ENCODE data around the gene FBLN2. TPM values are rescaled to one million over a fixed set of nuclear protein-coding genes. Genes with fewer than 3 reads are reported as not detected.

Gene FBLN2
- total and polyA plus RNA-seq, 2 of the 4 experiments (the other 2 are of a cell fraction): 11.8 to 60.8 TPM

- H4K20me1 ChIP-seq (ENCODE audit: insufficient read depth, low read length): 0 out of 2 replicates have a peak, but pooled peaks cover 3% of the 10 kb centered on the region
- no peak overlapping the region for H3K14ac ChIP-seq (replicated peaks; ENCODE audit: low read depth, low read length)
- dilution Hi-C loops (cut with HindIII; ENCODE audit: low sequenced_read_pairs, unreplicated experiment): no loop called here
- H3K9me3 ChIP-seq (ENCODE audit: control insufficient read depth, insufficient read depth, low read length): no peaks in the 10 kb centered on the region
- no peaks in the 10 kb centered on the region for H3K79me1 ChIP-seq (ENCODE audit: low read depth in 1 of 2, low read length in 2 of 2)
- peaks cover 1% of the 10 kb centered on the region; the same call in 1 of the 2 replicates for H3K4me1 ChIP-seq (ENCODE audit: control insufficient read depth, insufficient read depth, low read length)
- peaks cover under 1% of the 10 kb centered on the region; the same call in 1 of the 2 replicates for H3K27me3 ChIP-seq (ENCODE audit: control insufficient read depth, insufficient read depth, low read length)
- no peak overlapping the region for H3K27ac ChIP-seq (ENCODE audit: insufficient read depth, low read length)
- peak overlapping the region; percentile 42 for H2AK9ac ChIP-seq (replicated peaks; ENCODE audit: low read depth, low read length, poor library complexity)
- no peak overlapping the region for H3K56ac ChIP-seq (ENCODE audit: extremely low read depth, insufficient read depth, low read length)
- no TSS peak for BruUV-seq (replicated peaks)
- no peak overlapping the region for H2BK120ac ChIP-seq (ENCODE audit: low read depth, low read length)
- no peak overlapping the region for H3K4me3 ChIP-seq (ENCODE audit: insufficient read depth, low read depth, low read length)
- H2BK20ac ChIP-seq (ENCODE audit: low read depth, low read length): no peak overlapping the region
- 0 out of 2 replicates have a peak, but pooled peaks cover 2% of the 10 kb centered on the region for H3K9me1 ChIP-seq (ENCODE audit: insufficient read depth, low read length)
- H3K4me2 ChIP-seq (ENCODE audit: low read depth, low read length): 0 out of 2 replicates have a peak overlapping the region, but pooled peaks have one; percentile 16
- no peak overlapping the region for H3K9ac ChIP-seq (ENCODE audit: low read depth, low read length)
- TF ChIP-seq MAFK (IDR thresholded peaks at IDR 0.05; ENCODE audit: low read depth, low read length) (no peak), CEBPB (IDR thresholded peaks at IDR 0.05; ENCODE audit: low read depth, low read length) (peak; percentile 57), FOS (IDR thresholded peaks at IDR 0.05; ENCODE audit: low read depth, low read length) (no peak), NFE2L2 (IDR thresholded peaks at IDR 0.05; ENCODE audit: low read depth, low read length) (no peak), POLR2A (IDR thresholded peaks at IDR 0.05; ENCODE audit: low read depth, low read length) (no peak), BHLHE40 (IDR thresholded peaks at IDR 0.05; ENCODE audit: low read depth, low read length) (no peak), CTCF (conservative IDR thresholded peaks at IDR 0.05; ENCODE audit: low read depth, low read length) (peak; percentile 98), RAD21 (IDR thresholded peaks at IDR 0.05; ENCODE audit: low read length) (peak; percentile 79), SMC3 (IDR thresholded peaks at IDR 0.05; ENCODE audit: low read depth, low read length) (peak; percentile 78), MAZ (IDR thresholded peaks at IDR 0.05; ENCODE audit: borderline replicate concordance, low read depth, low read length) (0 out of 2 replicates have a peak, but pooled peaks have one; percentile 19), MXI1 (IDR thresholded peaks at IDR 0.05; ENCODE audit: borderline replicate concordance, low read depth, low read length) (no peak)
- TF ChIP-seq, protein P1, sequence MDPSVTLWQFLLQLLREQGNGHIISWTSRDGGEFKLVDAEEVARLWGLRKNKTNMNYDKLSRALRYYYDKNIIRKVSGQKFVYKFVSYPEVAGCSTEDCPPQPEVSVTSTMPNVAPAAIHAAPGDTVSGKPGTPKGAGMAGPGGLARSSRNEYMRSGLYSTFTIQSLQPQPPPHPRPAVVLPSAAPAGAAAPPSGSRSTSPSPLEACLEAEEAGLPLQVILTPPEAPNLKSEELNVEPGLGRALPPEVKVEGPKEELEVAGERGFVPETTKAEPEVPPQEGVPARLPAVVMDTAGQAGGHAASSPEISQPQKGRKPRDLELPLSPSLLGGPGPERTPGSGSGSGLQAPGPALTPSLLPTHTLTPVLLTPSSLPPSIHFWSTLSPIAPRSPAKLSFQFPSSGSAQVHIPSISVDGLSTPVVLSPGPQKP (IDR thresholded peaks at IDR 0.05; ENCODE audit: borderline replicate concordance, low read depth, low read length): no peak
- H2AK5ac ChIP-seq (ENCODE audit: low read depth, low read length): no peak overlapping the region
- ATAC-seq (ENCODE audit: low read depth) (peak; percentile 83), DNase-seq (peak; percentile 55)
- no peak overlapping the region for H4K8ac ChIP-seq (ENCODE audit: low read depth in 2 of 2, low read length in 2 of 2)
- H2BK5ac ChIP-seq (ENCODE audit: low read depth, low read length, poor library complexity, severe bottlenecking): no peak overlapping the region
- H2AFZ ChIP-seq (replicated peaks; ENCODE audit: low read length, poor library complexity): peak overlapping the region; percentile 87
- in situ Hi-C loops (cut with MboI; ENCODE audit: low sequenced_read_pairs): no loop called here
- WGBS, 2 experiments (ENCODE audit: extremely low coverage in 2 of 2, insufficient read length in 1 of 2): 27% methylated on average over 15 of the region's 48 CpGs; no CpG with 5 or more reads in 1 of the 2 experiments
- H3K36me3 ChIP-seq (ENCODE audit: control insufficient read depth, insufficient read depth, low read length): no peaks in the 10 kb centered on the region
- intact Hi-C loops (cut with micrococcal nuclease): loop anchor here (1.0 kb wide), 1 partner anchor 558 kb away; no protein-coding TSS in a partner anchor
- POLR2A ChIA-PET (ENCODE audit: unreplicated experiment): no interaction called here
- H4K5ac ChIP-seq (ENCODE audit: low read depth, low read length): no peak overlapping the region
- H3K23ac ChIP-seq (ENCODE audit: low read depth, low read length): no peak overlapping the region
- no peak overlapping the region for H4K91ac ChIP-seq (ENCODE audit: insufficient read depth, low read depth, low read length)
- no peak overlapping the region for H2BK15ac ChIP-seq (ENCODE audit: low read depth, low read length)
- H3K18ac ChIP-seq (ENCODE audit: low read depth, low read length): no peak overlapping the region
- CTCF ChIA-PET: interaction anchor here (0.6 to 4.6 kb wide), 4 partner anchors 15 to 1305 kb away, joined by 3 to 86 read pairs (median 3); no protein-coding TSS in a partner anchor
- no peak overlapping the region for H3K4ac ChIP-seq (ENCODE audit: low read depth, low read length)
Measured at GRCh38 chr3:13650210-13651056, 101.5 kb downstream of the FBLN2 start.

Measured in IMR-90 (cell line).